Measurements from ENCODE around the gene UVRAG.
A peak's percentile ranks its signal among the peaks of the same experiment; 100 is the strongest.

Gene UVRAG

GRCh38 chr11:76172583-76172982 is 357.6 kb downstream of the UVRAG start:
- no peak for DNase-seq (ENCODE audit: low spot score)

- no peak for DNase-seq (ENCODE audit: low spot score)
Measured at GRCh38 chr11:76173663-76174062, 358.7 kb downstream of the UVRAG start.

GRCh38 chr11:76174330-76174729 is 359.3 kb downstream of the UVRAG start:
- no peak for DNase-seq (ENCODE audit: low spot score)

- DNase-seq (ENCODE audit: low spot score): no peak
Measured at GRCh38 chr11:76175783-76176182, 360.8 kb downstream of the UVRAG start.

- no peak for DNase-seq (ENCODE audit: low spot score)
Measured at GRCh38 chr11:76176463-76176862, 361.5 kb downstream of the UVRAG start.

- no peak for DNase-seq (ENCODE audit: low spot score)
Measured at GRCh38 chr11:76177250-76177686, 362.3 kb downstream of the UVRAG start.

GRCh38 chr11:76179147-76179546 is 364.1 kb downstream of the UVRAG start:
- no peak for DNase-seq (ENCODE audit: low spot score)

GRCh38 chr11:76181371-76181770 is 366.4 kb downstream of the UVRAG start:
- DNase-seq (ENCODE audit: low spot score): no peak

GRCh38 chr11:76184551-76184993 is 369.6 kb downstream of the UVRAG start:
- DNase-seq (ENCODE audit: low spot score): no peak

GRCh38 chr11:76185511-76185910 is 370.5 kb downstream of the UVRAG start:
- no peak for DNase-seq (ENCODE audit: low spot score)

GRCh38 chr11:76185931-76186401 is 371.0 kb downstream of the UVRAG start:
- DNase-seq (ENCODE audit: low spot score): peak; percentile 40

GRCh38 chr11:76186776-76187279 is 371.8 kb downstream of the UVRAG start:
- no peak for DNase-seq (ENCODE audit: low spot score)

- DNase-seq (ENCODE audit: low spot score): no peak
Measured at GRCh38 chr11:76188873-76189272, 373.9 kb downstream of the UVRAG start.

GRCh38 chr11:76189682-76190081 is 374.7 kb downstream of the UVRAG start:
- no peak for DNase-seq (ENCODE audit: low spot score)

GRCh38 chr11:76190376-76190775 is 375.4 kb downstream of the UVRAG start:
- no peak for DNase-seq (ENCODE audit: low spot score)

Measured in AG08395 (cell line).